IMR-90 (cell line): ENCODE measurements around the gene DLD. TPM values are rescaled to one million over a fixed set of nuclear protein-coding genes. Genes with fewer than 3 reads are reported as not detected.

Experiments used
- ATAC-seq: fragments of 200-7000 bp; cut with Tn5 transposase; 2 replicates; pipeline ENCODE4 v1.9.1; 2020; ENCODE audit warnings: low read depth, mild to moderate bottlenecking, moderate library complexity
- BruUV-seq: library from RNA; stranded (reverse); fragments of 400-500 nt; replicated peaks from 2 replicates; lab custom pipeline; 2021; lab: Mats Ljungman, UMichigan
- CTCF ChIA-PET: fragments of 300-600 bp; formaldehyde crosslinking; extraction: SDS; loops from one replicate; lab custom pipeline; 2021; ENCODE audit warnings: antibody characterized with exemption; lab: Yijun Ruan, JAX
- POLR2A ChIA-PET: fragments of 300-600 bp; sonication (Branson Sonifier 250); formaldehyde crosslinking; loops from one replicate; lab custom pipeline; 2022; ENCODE audit warnings: antibody characterized with exemption; ENCODE audit not compliant: unreplicated experiment; lab: Charles Lee
- DNase-seq: peaks from one replicate; pipeline ENCODE4 v3.0.0; 2013
- H2AFZ ChIP-seq: replicated peaks from 2 replicates; pipeline ENCODE3; 2013; ENCODE audit warnings: low read length, mild to moderate bottlenecking; ENCODE audit not compliant: poor library complexity
- H2AK5ac ChIP-seq: 2 replicates; pipeline ENCODE4 v1.6.1; 2013; ENCODE audit warnings: low read depth, low read length, inconsistent platforms
- H2AK9ac ChIP-seq: replicated peaks from 2 replicates; pipeline ENCODE3; 2013; ENCODE audit warnings: mild to moderate bottlenecking, low read depth, low read length, moderate library complexity; ENCODE audit not compliant: poor library complexity
- H2BK120ac ChIP-seq: 2 replicates; pipeline ENCODE4 v1.6.1; 2013; ENCODE audit warnings: low read depth, low read length, inconsistent platforms
- H2BK15ac ChIP-seq: 3 replicates; pipeline ENCODE4 v1.6.1; 2013; ENCODE audit warnings: low read depth, low read length, inconsistent platforms
- H2BK20ac ChIP-seq: 2 replicates; pipeline ENCODE4 v1.6.1; 2013; ENCODE audit warnings: low read depth, mild to moderate bottlenecking, inconsistent platforms, low read length, moderate library complexity
- H2BK5ac ChIP-seq: 2 replicates; pipeline ENCODE4 v1.6.1; 2013; ENCODE audit warnings: mild to moderate bottlenecking, low read depth, low read length, inconsistent platforms; ENCODE audit not compliant: poor library complexity, severe bottlenecking
- H3K14ac ChIP-seq: replicated peaks from 2 replicates; pipeline ENCODE4 v1.6.1; 2013; ENCODE audit warnings: low read depth, low read length, inconsistent platforms
- H3K18ac ChIP-seq: 2 replicates; pipeline ENCODE4 v1.6.1; 2013; ENCODE audit warnings: low read depth, low read length, control low read depth
- H3K23ac ChIP-seq: 2 replicates; pipeline ENCODE4 v1.6.1; 2013; ENCODE audit warnings: low read depth, low read length, inconsistent platforms
- H3K27ac ChIP-seq: 2 replicates; pipeline ENCODE4 v1.5.1; 2013; ENCODE audit warnings: mild to moderate bottlenecking, control low read depth, low read length; ENCODE audit not compliant: insufficient read depth
- H3K27me3 ChIP-seq: 2 replicates; pipeline ENCODE4 v1.6.1; 2013; ENCODE audit warnings: low read length; ENCODE audit not compliant: control insufficient read depth, insufficient read depth
- H3K36me3 ChIP-seq: 2 replicates; pipeline ENCODE4 v1.6.1; 2013; ENCODE audit warnings: low read length, mixed read lengths; ENCODE audit not compliant: control insufficient read depth, insufficient read depth
- H3K4ac ChIP-seq: 2 replicates; pipeline ENCODE4 v1.6.1; 2013; ENCODE audit warnings: low read depth, low read length, inconsistent platforms
- H3K4me1 ChIP-seq: 2 replicates; pipeline ENCODE4 v1.6.1; 2013; ENCODE audit warnings: low read length, mixed read lengths; ENCODE audit not compliant: control insufficient read depth, insufficient read depth
- H3K4me2 ChIP-seq: 2 replicates; pipeline ENCODE4 v1.6.1; 2013; ENCODE audit warnings: low read depth, mild to moderate bottlenecking, control low read depth, low read length, moderate library complexity
- H3K4me3 ChIP-seq: 2 replicates; pipeline ENCODE4 v1.5.1; 2013; ENCODE audit warnings: low read depth, mild to moderate bottlenecking, control low read depth, low read length, moderate library complexity; ENCODE audit not compliant: insufficient read depth
- H3K56ac ChIP-seq: 2 replicates; pipeline ENCODE4 v1.6.1; 2013; ENCODE audit warnings: low read length, inconsistent platforms; ENCODE audit not compliant: insufficient read depth; ENCODE audit errors: extremely low read depth
- H3K79me1 ChIP-seq, 2 experiments: 2 replicates each; pipeline ENCODE4 v1.6.1; 2013; ENCODE audit warnings: low read length in 2 of 2, inconsistent platforms in 1 of 2, low read depth in 1 of 2
- H3K9ac ChIP-seq: 2 replicates; pipeline ENCODE4 v1.6.1; 2013; ENCODE audit warnings: low read depth, low read length, control low read depth
- H3K9me1 ChIP-seq: 2 replicates; pipeline ENCODE4 v1.6.1; 2013; ENCODE audit warnings: low read length, inconsistent platforms; ENCODE audit not compliant: insufficient read depth
- H3K9me3 ChIP-seq: 2 replicates; pipeline ENCODE4 v1.6.1; 2013; ENCODE audit warnings: low read length; ENCODE audit not compliant: control insufficient read depth, insufficient read depth
- H4K20me1 ChIP-seq: 2 replicates; pipeline ENCODE4 v1.6.1; 2013; ENCODE audit warnings: low read length, inconsistent platforms; ENCODE audit not compliant: insufficient read depth
- H4K5ac ChIP-seq: 2 replicates; pipeline ENCODE4 v1.6.1; 2013; ENCODE audit warnings: mild to moderate bottlenecking, low read depth, low read length, control low read depth
- H4K8ac ChIP-seq, 2 experiments: 2 replicates each; pipeline ENCODE4 v1.6.1; 2013; ENCODE audit warnings: low read depth in 2 of 2, low read length in 2 of 2, control low read depth in 1 of 2, inconsistent platforms in 1 of 2
- H4K91ac ChIP-seq: 2 replicates; pipeline ENCODE4 v1.6.1; 2013; ENCODE audit warnings: low read depth, low read length, inconsistent platforms; ENCODE audit not compliant: insufficient read depth
- BHLHE40 ChIP-seq: fragments of 150-350 bp; IDR thresholded peaks from 2 replicates; pipeline ENCODE4 v1.6.1; 2016; ENCODE audit warnings: mild to moderate bottlenecking, low read depth, low read length
- CEBPB ChIP-seq: IDR thresholded peaks from 2 replicates; pipeline ENCODE4 v1.6.1; 2012; ENCODE audit warnings: low read depth, low read length, improper control_type of control experiment
- CHD1 ChIP-seq: IDR thresholded peaks from 2 replicates; pipeline ENCODE4 v1.6.1; 2012; ENCODE audit warnings: low read depth, low read length, improper control_type of control experiment
- ELK1 ChIP-seq: fragments of 150-350 bp; IDR thresholded peaks from 2 replicates; pipeline ENCODE4 v1.6.1; 2016; ENCODE audit warnings: low read depth, mild to moderate bottlenecking, low read length, moderate library complexity, borderline replicate concordance
- FOS ChIP-seq: fragments of 150-350 bp; IDR thresholded peaks from 2 replicates; pipeline ENCODE4 v1.6.1; 2016; ENCODE audit warnings: low read depth, low read length
- MAFK ChIP-seq: IDR thresholded peaks from 2 replicates; pipeline ENCODE4 v1.6.1; 2012; ENCODE audit warnings: low read depth, low read length, improper control_type of control experiment
- MAZ ChIP-seq: IDR thresholded peaks from 2 replicates; pipeline ENCODE4 v1.6.1; 2012; ENCODE audit warnings: low read depth, mild to moderate bottlenecking, low read length, improper control_type of control experiment, moderate library complexity, borderline replicate concordance
- MXI1 ChIP-seq: IDR thresholded peaks from 2 replicates; pipeline ENCODE4 v1.6.1; 2012; ENCODE audit warnings: low read depth, mild to moderate bottlenecking, low read length, moderate library complexity, borderline replicate concordance
- POLR2A ChIP-seq: IDR thresholded peaks from 2 replicates; pipeline ENCODE4 v1.6.1; 2012; ENCODE audit warnings: mild to moderate bottlenecking, low read depth, low read length
- RAD21 ChIP-seq: IDR thresholded peaks from 2 replicates; pipeline ENCODE4 v1.6.1; 2012; ENCODE audit warnings: low read length, improper control_type of control experiment
- RCOR1 ChIP-seq: IDR thresholded peaks from 2 replicates; pipeline ENCODE4 v1.6.1; 2012; ENCODE audit warnings: mild to moderate bottlenecking, low read length, improper control_type of control experiment; ENCODE audit not compliant: insufficient replicate concordance
- USF2 ChIP-seq: fragments of 150-350 bp; IDR thresholded peaks from 2 replicates; pipeline ENCODE4 v1.6.1; 2017; ENCODE audit warnings: mild to moderate bottlenecking, antibody characterized with exemption, low read length, low read depth
- WGBS, 2 experiments: methylation state at CpG; one replicate each; pipeline versions ENCODE4 v1.1.5 to v1.1.7; 2013; ENCODE audit warnings: missing lambda C conversion rate in 2 of 2; ENCODE audit not compliant: insufficient read length in 1 of 2; ENCODE audit errors: extremely low coverage in 2 of 2; 5-methylcytosine and 5-hydroxymethylcytosine counted together
- dilution Hi-C: fragments of 300-500 bp; cut with HindIII; formaldehyde crosslinking; loops from one replicate; pipeline ENCODE4 v1.14.3; 2018; ENCODE audit warnings: low sequenced_read_pairs; ENCODE audit not compliant: unreplicated experiment
- in situ Hi-C: fragments of 300-500 bp; cut with MboI; formaldehyde crosslinking; loops from 3 replicates; pipeline ENCODE4 v1.14.3; 2019; ENCODE audit warnings: low sequenced_read_pairs, inconsistent platforms, mixed read lengths
- intact Hi-C: fragments of 100-400 bp; cut with micrococcal nuclease; formaldehyde crosslinking; loops from 2 replicates; pipeline ENCODE4 v1.10.0; 2022
- polyA plus RNA-seq, 3 experiments: library from polyadenylated mRNA; depleted of rRNA; stranded (reverse); fragments of >200 nt; gene quantifications; 2 replicates each; pipeline ENCODE4 v1.2.3, GENCODE V29; 2012; ENCODE audit warnings: low replicate concordance in 1 of 3
- total RNA-seq: library from RNA; depleted of rRNA; stranded (reverse); fragments of >200 nt; gene quantifications from 2 replicates; pipeline ENCODE4 v1.2.3, GENCODE V29; 2012

Gene DLD
- total and polyA plus RNA-seq, 2 of the 4 experiments (the other 2 are of a cell fraction): 121 to 361 TPM

GRCh38 chr7:107858280-107858679 lies 32.7 kb upstream of the DLD start:
- Histone ChIP-seq H4K20me1 (no peaks in the 10 kb centered on the region), H2BK5ac (no peak overlapping the region), H3K79me1 (no peaks in the 10 kb centered on the region), H2AK9ac (no peak overlapping the region), H3K18ac (no peak overlapping the region), H3K9me1 (no peaks in the 10 kb centered on the region; the same call in 1 of the 2 replicates), H3K9me3 (no peaks in the 10 kb centered on the region), H3K23ac (no peak overlapping the region), H2BK15ac (no peak overlapping the region), H4K8ac (no peak overlapping the region), H3K36me3 (no peaks in the 10 kb centered on the region), H3K4me2 (no peak overlapping the region), H3K27ac (no peak overlapping the region), H3K4ac (no peak overlapping the region), H3K56ac (no peak overlapping the region), H2AFZ (no peak overlapping the region), H2BK120ac (no peak overlapping the region), H4K91ac (no peak overlapping the region), H3K27me3 (peaks cover 14% of the 10 kb centered on the region), H3K9ac (no peak overlapping the region), H3K14ac (no peak overlapping the region), H3K4me1 (no peaks in the 10 kb centered on the region), H3K4me3 (no peak overlapping the region), H2AK5ac (no peak overlapping the region), H2BK20ac (no peak overlapping the region), H4K5ac (no peak overlapping the region)
- ChIA-PET POLR2A (no interaction called here), CTCF (interaction anchor here (0.9 to 1.4 kb wide), 2 partner anchors 8 to 21 kb away, joined by 3 to 4 read pairs; no protein-coding TSS in a partner anchor)
- in situ Hi-C loops: no loop called here
- intact Hi-C loops: no loop called here
- TF ChIP-seq ELK1: no peak
- no peak for TF ChIP-seq CHD1
- TF ChIP-seq RCOR1: no peak
- TF ChIP-seq FOS: no peak
- no peak for TF ChIP-seq USF2
- TF ChIP-seq MXI1: no peak
- no peak for TF ChIP-seq BHLHE40
- TF ChIP-seq POLR2A: no peak
- TF ChIP-seq CEBPB: no peak
- no peak for TF ChIP-seq MAFK
- TF ChIP-seq MAZ: no peak
- no peak for TF ChIP-seq RAD21
- dilution Hi-C loops: no loop called here
- WGBS, 2 experiments: 86% methylated on average over 3 of the region's 5 CpGs; no CpG with 5 or more reads in 1 of the 2 experiments
- no peak for DNase-seq
- no TSS peak for BruUV-seq
- ATAC-seq: no peak
